ENCODE measurements around the gene GLTP. TPM values are rescaled to one million over a fixed set of nuclear protein-coding genes. Genes with fewer than 3 reads are reported as not detected.

The GLTP gene
- total and polyA plus RNA-seq, 7 experiments from 2014 or later = 19.2 to 36.2 (median 22.3) TPM

DNA sequence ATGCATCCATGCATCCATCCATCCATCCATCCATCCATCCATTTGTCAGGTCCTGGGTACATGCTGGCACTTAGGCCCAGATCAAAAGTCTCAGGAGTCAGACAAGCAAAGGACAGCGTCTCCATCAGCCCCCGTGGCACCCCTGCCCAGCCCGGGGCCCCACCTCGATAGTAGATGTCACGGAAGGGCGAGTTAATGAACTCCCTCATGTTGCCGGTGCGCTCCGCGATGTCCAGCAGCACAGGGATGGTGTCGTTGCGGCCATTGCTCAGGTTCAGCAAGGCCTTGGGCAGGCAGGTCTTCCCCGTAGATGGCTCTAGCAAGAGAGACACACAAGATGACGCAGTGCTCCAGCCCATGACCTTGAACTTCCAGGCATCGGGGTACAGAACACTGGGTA is 77.5 kb downstream of the GLTP start:
- Mint-ChIP-seq H3K4me1 (peaks cover 0 to 6% (median 0%) of the 10 kb centered on the region in 7 donors), H3K27ac (no peak overlapping the region), H3K4me3 (no peak overlapping the region), H3K9me3 (no peaks in the 10 kb centered on the region), H3K36me3 (no peaks in the 10 kb centered on the region), H3K27me3 (peaks cover 0 to 8% (median 0%) of the 10 kb centered on the region in 5 donors)
- no peaks in the 10 kb centered on the region for H3K27me3 ChIP-seq (ENCODE audit: control insufficient read depth in 2 of 2, insufficient read depth in 2 of 2, low read length in 2 of 2)
- POLR2A ChIA-PET = interaction anchor here (0.5 kb wide), 1 partner anchor 80 kb away, joined by 3 read pairs; no protein-coding TSS in a partner anchor
- no peak overlapping the region for H3K27ac ChIP-seq (ENCODE audit: low read depth, low read length)
- CTCF ChIA-PET = no interaction called here
- no peaks in the 10 kb centered on the region for H3K4me1 ChIP-seq (ENCODE audit: control insufficient read depth in 2 of 2, insufficient read depth in 2 of 2, low read length in 2 of 2)
- H3K36me3 ChIP-seq (ENCODE audit: control insufficient read depth in 2 of 3, insufficient read depth in 3 of 3, low read length in 3 of 3) = no peaks in the 10 kb centered on the region
- ATAC-seq (no peak), DNase-seq (no peak)
- H3K9me3 ChIP-seq (ENCODE audit: control insufficient read depth in 2 of 3, low read length in 3 of 3) = no peaks in the 10 kb centered on the region
- H3K4me3 ChIP-seq (ENCODE audit: low read length) = no peak overlapping the region
- intact Hi-C loops (cut with micrococcal nuclease) = no loop called here

Small RNAs within 50 kb of the gene (microRNA-seq; reads per million reads assigned to microRNA genes)
- not detected for gene MIR4497 (ENCODE audit: borderline microRNAs expressed)

Other genes with a start within 250 kb of the GLTP start
- 1 to 10 TPM in 2 of 5 experiments, under 1 TPM in 3; 0.24 to 1.6 (median 0.80) TPM for gene FAM222A, start 166.7 kb downstream of the GLTP start, total RNA-seq
- under 1 TPM; 0.08 to 0.09 TPM for gene FAM222A, start 166.7 kb downstream of the GLTP start, polyA plus RNA-seq
- gene TRPV4, start 47.1 kb downstream of the GLTP start, total RNA-seq = under 1 TPM in 1 of 5 experiments, not detected in 4; 0.81 TPM
- gene TRPV4, start 47.1 kb downstream of the GLTP start, polyA plus RNA-seq = not detected
- 10 to 100 TPM; 21.7 to 40.0 (median 31.8) TPM for gene TCHP, start 19.7 kb upstream of the GLTP start, total RNA-seq
- gene TCHP, start 19.7 kb upstream of the GLTP start, polyA plus RNA-seq = 10 to 100 TPM; 10.1 to 15.5 TPM
- gene GIT2, start 115.8 kb upstream of the GLTP start, total RNA-seq = 100 to 1,000 TPM in 3 of 5 experiments, 10 to 100 TPM in 2; 70.3 to 128 (median 109) TPM
- gene GIT2, start 115.8 kb upstream of the GLTP start, polyA plus RNA-seq = 10 to 100 TPM; 63.2 to 87.1 TPM
- 10 to 100 TPM; 53.3 to 82.8 (median 67.0) TPM for gene ANKRD13A, start 118.9 kb upstream of the GLTP start, total RNA-seq
- gene ANKRD13A, start 118.9 kb upstream of the GLTP start, polyA plus RNA-seq = 10 to 100 TPM; 33.4 to 57.0 TPM
- 10 to 100 TPM; 14.6 to 28.7 (median 27.8) TPM for gene C12orf76, start 168.0 kb upstream of the GLTP start, total RNA-seq
- 10 to 100 TPM; 14.3 to 21.0 TPM for gene C12orf76, start 168.0 kb upstream of the GLTP start, polyA plus RNA-seq
- 1 to 10 TPM in 4 of 5 experiments, under 1 TPM in 1; 0.66 to 1.3 (median 1.3) TPM for gene IFT81, start 243.8 kb upstream of the GLTP start, total RNA-seq
- gene IFT81, start 243.8 kb upstream of the GLTP start, polyA plus RNA-seq = under 1 TPM; 0.72 to 0.99 TPM

All from naive thymus-derived CD4-positive, alpha-beta T cell (primary cell).